GM19328 (cell line): ENCODE data around the gene TRIML1.

Experiments
- ATAC-seq: cut with Tn5 transposase; IDR thresholded peaks from one replicate; pipeline ENCODE4 v1.9.1; 2021; ENCODE audit warnings: mild to moderate bottlenecking, moderate library complexity; ENCODE audit not compliant: unreplicated experiment

TRIML1 gene

GRCh38 chr4:188139141-188139540, at the start of gene TRIML1:
TRIML1 (plus strand) TSS chr4:188139441; CDS start chr4:188139559, 118 bp downstream.
- ATAC-seq: no peak

GRCh38 chr4:188092824-188093223, 46.4 kb upstream of the TRIML1 start:
- ATAC-seq: no peak

GRCh38 chr4:188106454-188106853, 32.8 kb upstream of the TRIML1 start:
- no peak for ATAC-seq

GRCh38 chr4:188107931-188108843, 31.1 kb upstream of the TRIML1 start:
- ATAC-seq: no peak

- ATAC-seq: no peak
Observed at GRCh38 chr4:188109157-188109755, 30.0 kb upstream of the TRIML1 start, which contains the start of gene TRIML2. TRIML2 (minus strand) TSS chr4:188109603; CDS start chr4:188105368, 4,235 bp downstream.

- ATAC-seq: no peak
Observed at GRCh38 chr4:188110036-188110435, 29.2 kb upstream of the TRIML1 start.

- no peak for ATAC-seq
Observed at GRCh38 chr4:188110741-188111471, 28.3 kb upstream of the TRIML1 start.

- no peak for ATAC-seq
Observed at GRCh38 chr4:188111955-188112354, 27.3 kb upstream of the TRIML1 start.

GRCh38 chr4:188113156-188113555, 26.1 kb upstream of the TRIML1 start:
- no peak for ATAC-seq

GRCh38 chr4:188117631-188118324, 21.5 kb upstream of the TRIML1 start:
- ATAC-seq: no peak

GRCh38 chr4:188121530-188121929, 17.7 kb upstream of the TRIML1 start:
- no peak for ATAC-seq

GRCh38 chr4:188127214-188127874, 11.9 kb upstream of the TRIML1 start:
- ATAC-seq: no peak

GRCh38 chr4:188130355-188130754, 8.9 kb upstream of the TRIML1 start:
- no peak for ATAC-seq

- no peak for ATAC-seq
Observed at GRCh38 chr4:188132232-188132631, 7.0 kb upstream of the TRIML1 start.

- ATAC-seq: no peak
Observed at GRCh38 chr4:188138227-188138626, 1.0 kb upstream of the TRIML1 start.

- no peak for ATAC-seq
Observed at GRCh38 chr4:188139671-188140070, 430 bp downstream of the TRIML1 start.

- no peak for ATAC-seq
Observed at GRCh38 chr4:188143731-188144130, 4.5 kb downstream of the TRIML1 start.

- no peak for ATAC-seq
Observed at GRCh38 chr4:188145601-188146000, 6.4 kb downstream of the TRIML1 start.

GRCh38 chr4:188146618-188147017, 7.4 kb downstream of the TRIML1 start:
- ATAC-seq: no peak

- no peak for ATAC-seq
Observed at GRCh38 chr4:188147176-188147575, 7.9 kb downstream of the TRIML1 start.
